ENCODE data around the gene HGS. TPM values are rescaled to one million over a fixed set of nuclear protein-coding genes. Genes with fewer than 3 reads are reported as not detected.

Gene HGS
- polyA plus RNA-seq, 1 donor from 2014 or later: 81.1 TPM

DNA sequence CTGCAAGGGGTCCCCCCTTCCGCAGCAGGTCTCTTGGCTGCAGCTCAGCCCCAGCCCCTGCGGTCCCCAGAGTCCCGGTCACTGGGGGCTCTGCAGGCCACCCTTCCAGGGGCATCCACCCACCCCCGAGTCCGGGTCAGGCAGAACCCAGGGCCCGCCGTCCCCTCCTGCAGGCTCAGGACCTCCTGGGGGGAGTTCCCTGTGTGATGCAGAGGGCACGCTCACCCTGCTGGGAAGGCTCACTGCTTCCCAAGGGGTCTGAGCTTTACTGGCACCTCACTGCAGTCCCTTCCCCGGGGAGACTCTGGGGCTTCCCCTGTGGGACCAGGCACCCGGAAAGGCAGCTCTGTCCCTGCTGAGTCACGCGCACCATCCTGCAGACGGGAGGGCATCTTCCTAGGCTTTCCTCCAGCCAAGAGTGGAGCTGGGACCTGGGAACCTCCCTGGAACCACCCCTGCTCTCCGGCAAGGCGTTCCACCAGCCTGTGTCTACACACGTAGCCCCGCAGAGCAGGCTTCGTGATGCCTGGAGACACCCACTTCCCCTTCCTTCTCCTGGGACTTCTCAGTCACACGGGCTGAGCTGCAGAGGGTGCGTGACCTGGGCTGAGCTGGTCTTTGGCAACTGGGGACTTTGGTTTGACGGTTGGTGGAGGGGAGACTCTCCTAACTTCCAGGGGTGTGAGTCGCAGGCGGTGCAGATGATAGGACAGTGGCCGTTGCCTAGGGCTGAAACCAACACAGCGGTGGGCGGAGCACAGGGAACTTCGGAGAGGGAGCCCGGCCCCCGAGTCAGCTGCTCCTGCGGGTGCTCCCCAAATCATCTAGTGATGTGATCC lies 51.7 kb downstream of the HGS start:
- no peaks in the 10 kb centered on the region for H4K20me1 ChIP-seq (ENCODE audit: insufficient read depth)
- no peaks in the 10 kb centered on the region for H3K36me3 ChIP-seq (ENCODE audit: insufficient read depth, low read length)
- H3K9me2 ChIP-seq (ENCODE audit: insufficient read depth, low read length): no peaks in the 10 kb centered on the region
- TF ChIP-seq CTCF (IDR thresholded peaks at IDR 0.05; ENCODE audit: poor library complexity, severe bottlenecking) (no peak), RAD21 (conservative IDR thresholded peaks at IDR 0.05) (no peak), POLR2AphosphoS5 (IDR thresholded peaks at IDR 0.05) (no peak), REST (IDR thresholded peaks at IDR 0.05; ENCODE audit: borderline replicate concordance) (no peak), EP300 (conservative IDR thresholded peaks at IDR 0.05; ENCODE audit: poor library complexity, severe bottlenecking) (no peak), EZH2 (IDR thresholded peaks at IDR 0.05; ENCODE audit: borderline replicate concordance, insufficient read depth, low read length, poor library complexity, severe bottlenecking) (no peak), MXI1 (conservative IDR thresholded peaks at IDR 0.05; ENCODE audit: poor library complexity, severe bottlenecking) (no peak), TAF1 (IDR thresholded peaks at IDR 0.05; ENCODE audit: low read depth) (no peak), SMC3 (conservative IDR thresholded peaks at IDR 0.05; ENCODE audit: poor library complexity) (no peak)
- H3K4me2 ChIP-seq (ENCODE audit: low read length): no peak overlapping the region
- H3F3A ChIP-seq (ENCODE audit: insufficient read depth, low read length, poor library complexity, severe bottlenecking): no peaks in the 10 kb centered on the region
- H3K79me2 ChIP-seq (replicated peaks; ENCODE audit: insufficient read depth, low read length): no peaks in the 10 kb centered on the region
- no peak overlapping the region for H2AFZ ChIP-seq (ENCODE audit: low read depth, low read length)
- H3K9ac ChIP-seq (ENCODE audit: low read length): no peak overlapping the region
- H3K27me3 ChIP-seq (ENCODE audit: insufficient read depth, low read depth, low read length): no peaks in the 10 kb centered on the region
- H3K4me3 ChIP-seq (ENCODE audit: low read length): no peak overlapping the region
- H3K27ac ChIP-seq (ENCODE audit: low read length): no peak overlapping the region
- H3K9me3 ChIP-seq (ENCODE audit: low read length): no peaks in the 10 kb centered on the region

GRCh38 chr17:81737947-81738800 lies 54.4 kb downstream of the HGS start:
- TF ChIP-seq MXI1 (conservative IDR thresholded peaks at IDR 0.05; ENCODE audit: poor library complexity, severe bottlenecking): no peak
- TF ChIP-seq TAF1 (IDR thresholded peaks at IDR 0.05; ENCODE audit: low read depth): no peak
- TF ChIP-seq REST (IDR thresholded peaks at IDR 0.05; ENCODE audit: borderline replicate concordance): no peak
- TF ChIP-seq SMC3 (conservative IDR thresholded peaks at IDR 0.05; ENCODE audit: poor library complexity): no peak
- TF ChIP-seq EZH2 (IDR thresholded peaks at IDR 0.05; ENCODE audit: borderline replicate concordance, insufficient read depth, low read length, poor library complexity, severe bottlenecking): no peak
- TF ChIP-seq EP300 (conservative IDR thresholded peaks at IDR 0.05; ENCODE audit: poor library complexity, severe bottlenecking): no peak
- no peak for TF ChIP-seq RAD21 (conservative IDR thresholded peaks at IDR 0.05)
- no peak for TF ChIP-seq CTCF (IDR thresholded peaks at IDR 0.05; ENCODE audit: poor library complexity, severe bottlenecking)
- no peak for TF ChIP-seq POLR2AphosphoS5 (IDR thresholded peaks at IDR 0.05)
- no peak overlapping the region for H3K27ac ChIP-seq (ENCODE audit: low read length)
- H3K36me3 ChIP-seq (ENCODE audit: insufficient read depth, low read length): no peaks in the 10 kb centered on the region
- H4K20me1 ChIP-seq (ENCODE audit: insufficient read depth): no peaks in the 10 kb centered on the region
- H3K9me2 ChIP-seq (ENCODE audit: insufficient read depth, low read length): no peaks in the 10 kb centered on the region
- no peaks in the 10 kb centered on the region for H3K27me3 ChIP-seq (ENCODE audit: insufficient read depth, low read depth, low read length)
- H3K9me3 ChIP-seq (ENCODE audit: low read length): no peaks in the 10 kb centered on the region
- H3K9ac ChIP-seq (ENCODE audit: low read length): no peak overlapping the region
- no peak overlapping the region for H3K4me3 ChIP-seq (ENCODE audit: low read length)
- H3K4me2 ChIP-seq (ENCODE audit: low read length): no peak overlapping the region
- H2AFZ ChIP-seq (ENCODE audit: low read depth, low read length): no peak overlapping the region
- H3F3A ChIP-seq (ENCODE audit: insufficient read depth, low read length, poor library complexity, severe bottlenecking): no peaks in the 10 kb centered on the region
- no peaks in the 10 kb centered on the region for H3K79me2 ChIP-seq (replicated peaks; ENCODE audit: insufficient read depth, low read length)
